Calu3 (cell line): ENCODE data around the gene NEURL1. TPM values are rescaled to one million over a fixed set of nuclear protein-coding genes. Genes with fewer than 3 reads are reported as not detected.

Experiments
- BruUV-seq: library from RNA; stranded (reverse); fragments of 400-500 nt; replicated peaks from 2 replicates; lab custom pipeline; 2021; lab: Mats Ljungman, UMichigan
- CTCF ChIA-PET: fragments of 300-600 bp; sonication (Branson Sonifier 250); formaldehyde crosslinking; loops from one replicate; lab custom pipeline; 2022; ENCODE audit warnings: antibody characterized with exemption; lab: Charles Lee
- DNase-seq: peaks from one replicate; pipeline ENCODE4 v3.0.0; 2022
- H3K27ac Mint-ChIP-seq: one replicate; pipeline ENCODE4 v1.8.0; 2022; ENCODE audit warnings: mixed read lengths; ENCODE audit not compliant: unreplicated experiment
- H3K27me3 Mint-ChIP-seq: one replicate; pipeline ENCODE4 v1.8.0; 2022; ENCODE audit warnings: mixed read lengths; ENCODE audit not compliant: unreplicated experiment
- H3K36me3 Mint-ChIP-seq: one replicate; pipeline ENCODE4 v1.8.0; 2022; ENCODE audit warnings: mild to moderate bottlenecking, moderate library complexity, mixed read lengths; ENCODE audit not compliant: insufficient read depth, unreplicated experiment
- H3K4me1 Mint-ChIP-seq: one replicate; pipeline ENCODE4 v1.8.0; 2022; ENCODE audit warnings: mild to moderate bottlenecking, low read depth, mixed read lengths; ENCODE audit not compliant: unreplicated experiment
- H3K4me3 Mint-ChIP-seq: one replicate; pipeline ENCODE4 v1.8.0; 2022; ENCODE audit warnings: mild to moderate bottlenecking, low read depth, moderate library complexity, mixed read lengths; ENCODE audit not compliant: unreplicated experiment
- H3K9me3 Mint-ChIP-seq: one replicate; pipeline ENCODE4 v1.8.0; 2022; ENCODE audit warnings: low read depth, mixed read lengths; ENCODE audit not compliant: unreplicated experiment
- CTCF ChIP-seq: fragments of 200-600 bp; IDR thresholded peaks from one replicate; pipeline ENCODE4 v1.8.0; 2022; ENCODE audit warnings: antibody characterized with exemption; ENCODE audit not compliant: unreplicated experiment
- intact Hi-C: fragments of 100-400 bp; cut with micrococcal nuclease; formaldehyde crosslinking; loops from one replicate; pipeline ENCODE4 v1.10.0; 2022; ENCODE audit not compliant: unreplicated experiment
- total RNA-seq: library from RNA; stranded (reverse); gene quantifications from 2 replicates; pipeline ENCODE4 v1.2.3, GENCODE V29; 2022

The NEURL1 gene
- total RNA-seq, 1 experiment from 2014 or later = not detected

GRCh38 chr10:103475437-103475836, 18.1 kb upstream of the NEURL1 start:
- no TSS peak for BruUV-seq
- H3K27me3 Mint-ChIP-seq = peaks cover 6% of the 10 kb centered on the region
- CTCF ChIA-PET = no interaction called here
- no peak for TF ChIP-seq CTCF
- H3K4me3 Mint-ChIP-seq = no peak overlapping the region
- no peaks in the 10 kb centered on the region for H3K9me3 Mint-ChIP-seq
- DNase-seq = no peak
- intact Hi-C loops = no loop called here
- no peaks in the 10 kb centered on the region for H3K36me3 Mint-ChIP-seq
- H3K27ac Mint-ChIP-seq = no peak overlapping the region
- peaks cover 10% of the 10 kb centered on the region for H3K4me1 Mint-ChIP-seq

- intact Hi-C loops = no loop called here
- DNase-seq = no peak
- no peaks in the 10 kb centered on the region for H3K36me3 Mint-ChIP-seq
- CTCF ChIA-PET = no interaction called here
- peaks cover 10% of the 10 kb centered on the region for H3K4me1 Mint-ChIP-seq
- no peak for TF ChIP-seq CTCF
- no peak overlapping the region for H3K27ac Mint-ChIP-seq
- H3K9me3 Mint-ChIP-seq = no peaks in the 10 kb centered on the region
- H3K4me3 Mint-ChIP-seq = no peak overlapping the region
- BruUV-seq = no TSS peak
- H3K27me3 Mint-ChIP-seq = no peaks in the 10 kb centered on the region
These were observed 17.3 kb upstream of the NEURL1 start for GRCh38 chr10:103476046-103476768.

- intact Hi-C loops = no loop called here
- no peak for DNase-seq
- Mint-ChIP-seq H3K27me3 (no peaks in the 10 kb centered on the region), H3K36me3 (no peaks in the 10 kb centered on the region), H3K4me3 (no peak overlapping the region), H3K4me1 (peaks cover 10% of the 10 kb centered on the region), H3K9me3 (no peaks in the 10 kb centered on the region), H3K27ac (no peak overlapping the region)
- no peak for TF ChIP-seq CTCF
- CTCF ChIA-PET = no interaction called here
- BruUV-seq = no TSS peak
These were observed 14.8 kb upstream of the NEURL1 start for GRCh38 chr10:103478671-103479070.

GRCh38 chr10:103479135-103479534, 14.4 kb upstream of the NEURL1 start, which contains the start of gene CALHM3:
Gene CALHM3, minus strand, starts transcription at chr10:103479240. Its CDS starts 208 bp downstream, at chr10:103479032.
- Mint-ChIP-seq H3K27me3 (no peaks in the 10 kb centered on the region), H3K27ac (no peak within 1 kb of the TSS), H3K9me3 (no peaks in the 10 kb centered on the region), H3K4me1 (peaks cover 10% of the 10 kb centered on the region), H3K36me3 (no peaks in the 10 kb centered on the region), H3K4me3 (no peak within 1 kb of the TSS)
- peak; percentile 60 for DNase-seq
- no peak for TF ChIP-seq CTCF
- no TSS peak for BruUV-seq
- CTCF ChIA-PET = no interaction called here
- intact Hi-C loops = no loop called here
